H1 (cell line): ENCODE measurements around the gene TRABD. TPM values are rescaled to one million over a fixed set of nuclear protein-coding genes. Genes with fewer than 3 reads are reported as not detected.

Experiments used
- CTCF ChIA-PET: fragments of 300-600 bp; sonication (Branson Sonifier 250); formaldehyde crosslinking; loops from one replicate; lab custom pipeline; 2021; ENCODE audit not compliant: partially characterized antibody; lab: Charles Lee
- POLR2A ChIA-PET: fragments of 300-600 bp; sonication (Branson Sonifier 250); formaldehyde crosslinking; loops from one replicate; lab custom pipeline; 2021; ENCODE audit warnings: inconsistent platforms; ENCODE audit not compliant: partially characterized antibody; lab: Charles Lee
- DNase-seq, 2 experiments: peaks; one replicate each; pipeline versions ENCODE4 v3.0.0 to v3.0.0-alpha.2; 2010 to 2022; ENCODE audit warnings: low spot score in 2 of 2, low read depth in 1 of 2, mixed read lengths in 1 of 2
- FAIRE-seq: peaks from 2 replicates; lab custom pipeline; 2011; peaks lifted over from hg19 to GRCh38; lab: Jason Lieb, UNC
- H2AFZ ChIP-seq: 2 replicates; pipeline ENCODE4 v1.8.1; 2012; ENCODE audit warnings: low read length, inconsistent platforms
- H2AK5ac ChIP-seq: 2 replicates; pipeline ENCODE4 v1.6.1; 2013; ENCODE audit warnings: low read depth, low read length
- H2BK120ac ChIP-seq: replicated peaks from 2 replicates; pipeline ENCODE3; 2013; ENCODE audit warnings: low read depth, low read length, inconsistent platforms
- H2BK12ac ChIP-seq: 2 replicates; pipeline ENCODE4 v1.6.1; 2013; ENCODE audit warnings: low read depth, low read length
- H2BK15ac ChIP-seq: 2 replicates; pipeline ENCODE4 v1.6.1; 2013; ENCODE audit warnings: low read length
- H2BK20ac ChIP-seq: 2 replicates; pipeline ENCODE4 v1.6.1; 2013; ENCODE audit warnings: low read length
- H2BK5ac ChIP-seq: 2 replicates; pipeline ENCODE4 v1.6.1; 2013; ENCODE audit warnings: low read depth, low read length
- H3K14ac ChIP-seq: 2 replicates; pipeline ENCODE4 v1.6.1; 2013; ENCODE audit warnings: inconsistent platforms; ENCODE audit not compliant: insufficient read length
- H3K18ac ChIP-seq: 2 replicates; pipeline ENCODE4 v1.6.1; 2013; ENCODE audit warnings: low read length; ENCODE audit errors: extremely low read depth
- H3K23ac ChIP-seq: 2 replicates; pipeline ENCODE4 v1.6.1; 2013; ENCODE audit warnings: inconsistent platforms; ENCODE audit not compliant: insufficient read length
- H3K23me2 ChIP-seq: 2 replicates; pipeline ENCODE4 v1.6.1; 2013; ENCODE audit warnings: low read depth, low read length
- H3K27ac ChIP-seq: 2 replicates; pipeline ENCODE4 v1.6.1; 2011; ENCODE audit warnings: low read depth, low read length, inconsistent platforms
- H3K27me3 ChIP-seq, 4 experiments: replicated peaks in 1 of 4; 1 replicate in 1 of 4; 2 replicates in 3 of 4; pipeline versions ENCODE4 v1.6.1 to v1.8.1; 2011 to 2013; ENCODE audit warnings: low read length in 3 of 4, mild to moderate bottlenecking in 3 of 4, inconsistent platforms in 2 of 4, mixed read lengths in 2 of 4, moderate library complexity in 1 of 4; ENCODE audit not compliant: control insufficient read depth in 3 of 4, insufficient read depth in 3 of 4; ENCODE audit errors: extremely low read depth in 1 of 4
- H3K36me3 ChIP-seq, 4 experiments: 2 replicates each; pipeline versions ENCODE4 v1.6.1 to v1.8.1; 2011 to 2013; ENCODE audit warnings: mild to moderate bottlenecking in 4 of 4, low read length in 3 of 4, moderate library complexity in 2 of 4, control low read depth in 1 of 4, inconsistent platforms in 1 of 4; ENCODE audit not compliant: insufficient read depth in 4 of 4, control insufficient read depth in 2 of 4
- H3K4ac ChIP-seq: replicated peaks from 2 replicates; pipeline ENCODE3; 2013; ENCODE audit warnings: low read length, low read depth, mixed read lengths, inconsistent platforms; ENCODE audit not compliant: insufficient read length
- H3K4me1 ChIP-seq, 4 experiments: replicated peaks in 1 of 4; 1 replicate in 1 of 4; 2 replicates in 3 of 4; pipeline versions ENCODE4 v1.6.1 to v1.8.1; 2011 to 2013; ENCODE audit warnings: low read length in 3 of 4, inconsistent platforms in 2 of 4, mixed read lengths in 1 of 4; ENCODE audit not compliant: insufficient read depth in 4 of 4, control insufficient read depth in 3 of 4
- H3K4me2 ChIP-seq, 2 experiments: 2 replicates each; pipeline versions ENCODE4 v1.6.1 to v1.8.1; 2011 to 2013; ENCODE audit warnings: low read depth in 2 of 2, low read length in 2 of 2, control low read depth in 1 of 2, inconsistent platforms in 1 of 2, mild to moderate bottlenecking in 1 of 2; ENCODE audit not compliant: insufficient read depth in 1 of 2
- H3K4me3 ChIP-seq, 4 experiments: fragments of 200-600, 300-600 bp in 1 of 4; sonication (generic), shearing (Covaris generic), sonication (Bioruptor Twin) in 1 of 4; 2 replicates each; pipeline versions ENCODE4 v1.5.1 to v1.8.1; 2011 to 2016; ENCODE audit warnings: low read length in 4 of 4, low read depth in 3 of 4, control low read depth in 2 of 4, inconsistent platforms in 2 of 4, mild to moderate bottlenecking in 2 of 4, mixed read lengths in 1 of 4, moderate library complexity in 1 of 4; ENCODE audit not compliant: insufficient read depth in 2 of 4; ENCODE audit errors: extremely low read depth in 1 of 4
- H3K56ac ChIP-seq: replicated peaks from 2 replicates; pipeline ENCODE3; 2013; ENCODE audit warnings: low read depth, mild to moderate bottlenecking, mixed read lengths, low read length, inconsistent platforms; ENCODE audit not compliant: insufficient read length
- H3K79me1 ChIP-seq: 2 replicates; pipeline ENCODE4 v1.6.1; 2013; ENCODE audit warnings: low read depth, low read length, control low read depth
- H3K79me2 ChIP-seq, 2 experiments: 2 replicates each; pipeline versions ENCODE4 v1.6.1 to v1.8.1; 2012 to 2013; ENCODE audit warnings: low read length in 2 of 2, mild to moderate bottlenecking in 2 of 2, inconsistent platforms in 1 of 2; ENCODE audit not compliant: insufficient read depth in 2 of 2, control insufficient read depth in 1 of 2
- H3K9ac ChIP-seq, 4 experiments: replicated peaks in 1 of 4; 1 replicate in 1 of 4; 2 replicates in 3 of 4; pipeline versions ENCODE4 v1.6.1 to v1.8.1; 2011 to 2013; ENCODE audit warnings: low read depth in 3 of 4, low read length in 3 of 4, control low read depth in 2 of 4, mild to moderate bottlenecking in 2 of 4, moderate library complexity in 2 of 4, inconsistent platforms in 1 of 4; ENCODE audit errors: extremely low read depth in 1 of 4
- H3K9me3 ChIP-seq, 2 experiments: 2 replicates each; pipeline versions ENCODE4 v1.6.1 to v1.8.1; 2012 to 2013; ENCODE audit warnings: mild to moderate bottlenecking in 2 of 2, moderate library complexity in 2 of 2, control low read depth in 1 of 2, inconsistent platforms in 1 of 2, low read depth in 1 of 2, low read length in 1 of 2, mixed read lengths in 1 of 2; ENCODE audit not compliant: insufficient read depth in 2 of 2
- H4K20me1 ChIP-seq, 2 experiments: replicated peaks in 1 of 2; 2 replicates each; pipeline versions ENCODE3 to v1.8.1; 2011 to 2013; ENCODE audit warnings: inconsistent platforms in 2 of 2, low read length in 2 of 2, mild to moderate bottlenecking in 1 of 2; ENCODE audit not compliant: insufficient read depth in 2 of 2, control insufficient read depth in 1 of 2
- H4K5ac ChIP-seq: 2 replicates; pipeline ENCODE4 v1.6.1; 2013; ENCODE audit warnings: low read length, low read depth, mixed read lengths, inconsistent platforms; ENCODE audit not compliant: insufficient read length
- H4K8ac ChIP-seq: 2 replicates; pipeline ENCODE4 v1.8.0; 2013; ENCODE audit warnings: mild to moderate bottlenecking, moderate library complexity, low read length, inconsistent platforms; ENCODE audit not compliant: insufficient read depth; ENCODE audit errors: extremely low read depth
- H4K91ac ChIP-seq: replicated peaks from 2 replicates; pipeline ENCODE3; 2013; ENCODE audit warnings: low read length, mixed read lengths, inconsistent platforms; ENCODE audit not compliant: insufficient read length
- ASH2L ChIP-seq: fragments of 200-600, 300-600 bp; sonication (generic); IDR thresholded peaks from one replicate; pipeline ENCODE4 v1.7.1; 2017; ENCODE audit warnings: low read length
- BACH1 ChIP-seq: IDR thresholded peaks from 2 replicates; pipeline ENCODE4 v1.6.1; 2012; ENCODE audit warnings: low read length, improper control_type of control experiment
- BRCA1 ChIP-seq: IDR thresholded peaks from 2 replicates; pipeline ENCODE4 v1.6.1; 2012; ENCODE audit warnings: low read depth, low read length, improper control_type of control experiment
- EZH2 ChIP-seq: fragments of 200-600 bp; sonication (generic); IDR thresholded peaks from 2 replicates; pipeline ENCODE4 v1.7.1; 2012; ENCODE audit warnings: low read depth, mild to moderate bottlenecking, moderate library complexity, low read length, inconsistent platforms; ENCODE audit not compliant: severe bottlenecking
- HDAC2 ChIP-seq, 2 experiments: fragments of 300-600 bp in 1 of 2; sonication (generic) in 1 of 2; IDR thresholded peaks; 2 replicates each; pipeline ENCODE4 v1.6.1; 2011 to 2012; ENCODE audit warnings: low read depth in 2 of 2, low read length in 2 of 2, mild to moderate bottlenecking in 2 of 2, moderate library complexity in 2 of 2, borderline replicate concordance in 1 of 2, inconsistent platforms in 1 of 2
- JUN ChIP-seq: IDR thresholded peaks from 2 replicates; pipeline ENCODE4 v1.6.1; 2011; ENCODE audit warnings: low read depth, mild to moderate bottlenecking, improper control_type of control experiment, low read length
- NANOG ChIP-seq: IDR thresholded peaks from 2 replicates; pipeline ENCODE4 v1.6.1; 2011; ENCODE audit warnings: low read length, low read depth, mild to moderate bottlenecking, inconsistent platforms; ENCODE audit not compliant: insufficient read depth, poor library complexity, severe bottlenecking
- POLR2AphosphoS5 ChIP-seq: IDR thresholded peaks from 2 replicates; pipeline ENCODE4 v1.6.1; 2011; ENCODE audit warnings: low read depth, low read length
- SRF ChIP-seq: IDR thresholded peaks from 2 replicates; pipeline ENCODE4 v1.6.1; 2011; ENCODE audit warnings: mild to moderate bottlenecking, low read depth, low read length, moderate library complexity
- YY1 ChIP-seq: IDR thresholded peaks from 2 replicates; pipeline ENCODE4 v1.6.1; 2011; ENCODE audit warnings: low read depth, mild to moderate bottlenecking, low read length
- ZNF274 ChIP-seq: IDR thresholded peaks from 2 replicates; pipeline ENCODE4 v1.7.0; 2012; ENCODE audit warnings: low read length, borderline replicate concordance; ENCODE audit errors: extremely low read depth
- WGBS, 2 experiments: shearing (Covaris generic) in 1 of 2; methylation state at CpG; one replicate each; pipeline versions ENCODE4 v1.1.6 to v1.1.7; 2013 to 2015; ENCODE audit warnings: low lambda C conversion rate in 2 of 2, mixed read lengths in 2 of 2, inconsistent platforms in 1 of 2, low coverage in 1 of 2, missing lambda C conversion rate in 1 of 2; ENCODE audit not compliant: insufficient replicate concordance in 2 of 2, insufficient coverage in 1 of 2, insufficient read length in 1 of 2; ENCODE audit errors: extremely low coverage in 1 of 2, missing lambda C conversion rate in 1 of 2; 5-methylcytosine and 5-hydroxymethylcytosine counted together
- polyA plus RNA-seq, 7 experiments: library from polyadenylated mRNA; depleted of rRNA in 3 of 7; stranded (reverse) in 5 of 7; unstranded in 2 of 7; fragments of >200 nt in 5 of 7; fragments of 200-250 nt in 2 of 7; gene quantifications; 1 replicate in 5 of 7; 2 replicates in 1 of 7; 4 replicates in 1 of 7; pipeline versions ENCODE4 v1.2.1 to v1.2.3, GENCODE V29; 2011 to 2013; ENCODE audit warnings: missing spikeins in 2 of 7, mixed read lengths in 2 of 7
- total RNA-seq: library from RNA; stranded (reverse); fragmentation: NEBNext Ultra II Directional; extraction: Animal tissue kit (Norgen Biotek cat#: 25700); gene quantifications from 2 replicates; pipeline ENCODE4 v1.2.1, GENCODE V29; 2021

Gene TRABD
- total and polyA plus RNA-seq, 2 of the 8 experiments (the other 6 are each of a cell fraction or from before 2014, with no cell fraction given) = 44.2 to 57.5 TPM

- Histone ChIP-seq H3K27ac (no peak overlapping the region), H2BK120ac (no peak overlapping the region), H3K4me3 (no peak overlapping the region), H4K5ac (no peak overlapping the region), H2BK5ac (no peak overlapping the region), H2BK20ac (no peak overlapping the region), H3K56ac (no peak overlapping the region), H3K14ac (no peak overlapping the region), H3K79me1 (no peaks in the 10 kb centered on the region), H3K23ac (no peak overlapping the region), H3K18ac (no peak overlapping the region), H3K36me3 (no peaks in the 10 kb centered on the region), H2BK12ac (no peak overlapping the region), H4K20me1 (peaks cover 0 to 3% of the 10 kb centered on the region in 2 experiments), H2AK5ac (no peak overlapping the region), H3K9ac (no peak overlapping the region), H4K8ac (no peak overlapping the region), H2AFZ (no peak overlapping the region), H2BK15ac (no peak overlapping the region), H3K9me3 (no peaks in the 10 kb centered on the region), H3K27me3 (peaks cover 4 to 25% (median 15%) of the 10 kb centered on the region in 4 experiments), H3K4ac (no peak overlapping the region), H3K4me2 (no peak overlapping the region), H3K79me2 (no peaks in the 10 kb centered on the region), H3K23me2 (peaks cover 5% of the 10 kb centered on the region; the same call in 1 of the 2 replicates), H3K4me1 (peaks cover 0 to 10% (median under 1%) of the 10 kb centered on the region in 4 experiments; a peak in 4 of 7 replicates), H4K91ac (no peak overlapping the region)
- FAIRE-seq = no peak
- 91% methylated on average over 21 of the region's 26 CpGs; no CpG with 5 or more reads in 1 of the 2 experiments for WGBS, 2 experiments
- ChIA-PET POLR2A (no interaction called here), CTCF (interaction anchor here (1.8 kb wide), 1 partner anchor 9 kb away, joined by 5 read pairs; no protein-coding TSS in a partner anchor)
- no peak for DNase-seq
- no peak for TF ChIP-seq BRCA1
- no peak for TF ChIP-seq NANOG
- no peak for TF ChIP-seq BACH1
- TF ChIP-seq SRF = no peak
- TF ChIP-seq YY1 = no peak
- no peak for TF ChIP-seq POLR2AphosphoS5
- TF ChIP-seq JUN = no peak
- TF ChIP-seq ZNF274 = no peak
- TF ChIP-seq EZH2 = no peak
- TF ChIP-seq HDAC2 (IDR thresholded peaks at IDR 0.05; ENCODE audit: borderline replicate concordance in 1 of 2, low read depth in 2 of 2, low read length in 2 of 2) = no peak
- TF ChIP-seq ASH2L = no peak
Observed at GRCh38 chr22:50173311-50173982, 12.3 kb upstream of the TRABD start.
